ENCODE measurements around the gene PHC2. TPM values are rescaled to one million over a fixed set of nuclear protein-coding genes. Genes with fewer than 3 reads are reported as not detected.

Gene PHC2
- total RNA-seq, 2 experiments from 2014 or later, result 34.0 to 35.0 TPM

GRCh38 chr1:33392206-33392605 is 38.7 kb downstream of the PHC2 start:
- H3K4me1 ChIP-seq (ENCODE audit: insufficient read depth, low read length, poor library complexity, severe bottlenecking), result no peaks in the 10 kb centered on the region
- no peaks in the 10 kb centered on the region for H4K20me1 ChIP-seq (ENCODE audit: insufficient read depth, low read length)
- POLR2A ChIA-PET, result no interaction called here
- TF ChIP-seq CTCF (conservative IDR thresholded peaks at IDR 0.05; ENCODE audit: low read length), result no peak
- no peak for TF ChIP-seq EZH2phosphoT487 (IDR thresholded peaks at IDR 0.05; ENCODE audit: borderline replicate concordance, low read depth, low read length)
- CTCF ChIA-PET (ENCODE audit: unreplicated experiment), result no interaction called here
- no peaks in the 10 kb centered on the region for H3K36me3 ChIP-seq (ENCODE audit: insufficient read depth, low read length)
- no peaks in the 10 kb centered on the region for H3K79me2 ChIP-seq (ENCODE audit: insufficient read depth, low read depth, low read length)
- BruUV-seq (replicated peaks), result no TSS peak
- intact Hi-C loops (cut with micrococcal nuclease; ENCODE audit: unreplicated experiment), result loop anchor here (5.0 kb wide), 1 partner anchor 50 kb away; no protein-coding TSS in a partner anchor
- no peak overlapping the region for H3K4me2 ChIP-seq (ENCODE audit: low read length)
- H3K27ac ChIP-seq (ENCODE audit: low read depth, low read length, poor library complexity, severe bottlenecking), result no peak overlapping the region
- no peaks in the 10 kb centered on the region for H3K9me2 ChIP-seq (ENCODE audit: insufficient read depth, low read length)
- H3K4me3 ChIP-seq (ENCODE audit: low read depth, low read length, poor library complexity, severe bottlenecking), result no peak overlapping the region
- no peaks in the 10 kb centered on the region for H3K9me3 ChIP-seq (ENCODE audit: low read length)
- no peak overlapping the region for H2AFZ ChIP-seq (ENCODE audit: low read length)
- no peak for DNase-seq (ENCODE audit: low spot score)

GRCh38 chr1:33391343-33392078 is 39.4 kb downstream of the PHC2 start:
- no peaks in the 10 kb centered on the region for H3K9me3 ChIP-seq (ENCODE audit: low read length)
- ChIA-PET POLR2A (interaction anchor here (0.7 kb wide), 1 partner anchor 253 kb away, joined by 3 read pairs; no protein-coding TSS in a partner anchor), CTCF (ENCODE audit: unreplicated experiment) (no interaction called here)
- no peak for DNase-seq (ENCODE audit: low spot score)
- no peaks in the 10 kb centered on the region for H3K36me3 ChIP-seq (ENCODE audit: insufficient read depth, low read length)
- no peaks in the 10 kb centered on the region for H3K9me2 ChIP-seq (ENCODE audit: insufficient read depth, low read length)
- no peak overlapping the region for H2AFZ ChIP-seq (ENCODE audit: low read length)
- no peak overlapping the region for H3K4me2 ChIP-seq (ENCODE audit: low read length)
- no peaks in the 10 kb centered on the region for H4K20me1 ChIP-seq (ENCODE audit: insufficient read depth, low read length)
- no peaks in the 10 kb centered on the region for H3K4me1 ChIP-seq (ENCODE audit: insufficient read depth, low read length, poor library complexity, severe bottlenecking)
- H3K79me2 ChIP-seq (ENCODE audit: insufficient read depth, low read depth, low read length), result no peaks in the 10 kb centered on the region
- no peak for TF ChIP-seq EZH2phosphoT487 (IDR thresholded peaks at IDR 0.05; ENCODE audit: borderline replicate concordance, low read depth, low read length)
- no peak for TF ChIP-seq CTCF (conservative IDR thresholded peaks at IDR 0.05; ENCODE audit: low read length)
- H3K27ac ChIP-seq (ENCODE audit: low read depth, low read length, poor library complexity, severe bottlenecking), result no peak overlapping the region
- intact Hi-C loops (cut with micrococcal nuclease; ENCODE audit: unreplicated experiment), result loop anchor here (5.0 kb wide), 1 partner anchor 51 kb away; no protein-coding TSS in a partner anchor
- no peak overlapping the region for H3K4me3 ChIP-seq (ENCODE audit: low read depth, low read length, poor library complexity, severe bottlenecking)
- no TSS peak for BruUV-seq (replicated peaks)

GRCh38 chr1:33390542-33390941 is 40.4 kb downstream of the PHC2 start:
- no peaks in the 10 kb centered on the region for H3K9me2 ChIP-seq (ENCODE audit: insufficient read depth, low read length)
- H3K79me2 ChIP-seq (ENCODE audit: insufficient read depth, low read depth, low read length), result no peaks in the 10 kb centered on the region
- POLR2A ChIA-PET, result no interaction called here
- H3K36me3 ChIP-seq (ENCODE audit: insufficient read depth, low read length), result no peaks in the 10 kb centered on the region
- H3K4me3 ChIP-seq (ENCODE audit: low read depth, low read length, poor library complexity, severe bottlenecking), result no peak overlapping the region
- BruUV-seq (replicated peaks), result no TSS peak
- no peaks in the 10 kb centered on the region for H3K4me1 ChIP-seq (ENCODE audit: insufficient read depth, low read length, poor library complexity, severe bottlenecking)
- H4K20me1 ChIP-seq (ENCODE audit: insufficient read depth, low read length), result no peaks in the 10 kb centered on the region
- no peak for DNase-seq (ENCODE audit: low spot score)
- CTCF ChIA-PET (ENCODE audit: unreplicated experiment), result no interaction called here
- H2AFZ ChIP-seq (ENCODE audit: low read length), result no peak overlapping the region
- H3K9me3 ChIP-seq (ENCODE audit: low read length), result no peaks in the 10 kb centered on the region
- TF ChIP-seq CTCF (conservative IDR thresholded peaks at IDR 0.05; ENCODE audit: low read length), result no peak
- TF ChIP-seq EZH2phosphoT487 (IDR thresholded peaks at IDR 0.05; ENCODE audit: borderline replicate concordance, low read depth, low read length), result no peak
- no peak overlapping the region for H3K27ac ChIP-seq (ENCODE audit: low read depth, low read length, poor library complexity, severe bottlenecking)
- no peak overlapping the region for H3K4me2 ChIP-seq (ENCODE audit: low read length)
- intact Hi-C loops (cut with micrococcal nuclease; ENCODE audit: unreplicated experiment), result loop anchor here (5.0 kb wide), 1 partner anchor 52 kb away; no protein-coding TSS in a partner anchor

All from OCI-LY7 (cell line).